Smooth muscle cell (in vitro differentiated cells): ENCODE data around the gene NPY2R. TPM values are rescaled to one million over a fixed set of nuclear protein-coding genes. Genes with fewer than 3 reads are reported as not detected.

Experiments used
- DNase-seq: peaks from one replicate; lab custom pipeline; 2025; ENCODE audit not compliant: unreplicated experiment; lab: John Stamatoyannopoulos, UW
- H2AFZ ChIP-seq: fragments of 200-600 bp; sonication (generic); 2 replicates; pipeline ENCODE4 v1.6.0; 2016; ENCODE audit warnings: antibody characterized with exemption, low read depth, mild to moderate bottlenecking
- H3F3A ChIP-seq: fragments of 200-600 bp; sonication (generic); 2 replicates; pipeline ENCODE4 v1.6.0; 2017; ENCODE audit warnings: antibody characterized with exemption, low read depth
- H3K27ac ChIP-seq: fragments of 200-600 bp; sonication (generic); 2 replicates; pipeline ENCODE4 v1.5.1; 2016; ENCODE audit warnings: low read depth, mild to moderate bottlenecking
- H3K27me3 ChIP-seq: fragments of 200-600 bp; sonication (generic); 2 replicates; pipeline ENCODE4 v1.6.1; 2016; ENCODE audit warnings: low read depth, mild to moderate bottlenecking
- H3K36me3 ChIP-seq: fragments of 200-600 bp; sonication (generic); 2 replicates; pipeline ENCODE4 v1.5.1; 2016; ENCODE audit warnings: low read depth
- H3K4me1 ChIP-seq: fragments of 200-600 bp; sonication (generic); 2 replicates; pipeline ENCODE4 v1.5.1; 2016; ENCODE audit warnings: low read depth
- H3K4me2 ChIP-seq: fragments of 200-600 bp; sonication (generic); 2 replicates; pipeline ENCODE4 v1.6.0; 2016; ENCODE audit warnings: mild to moderate bottlenecking
- H3K4me3 ChIP-seq: fragments of 200-600 bp; sonication (generic); 2 replicates; pipeline ENCODE4 v1.5.1; 2016; ENCODE audit warnings: mild to moderate bottlenecking
- H3K79me2 ChIP-seq: fragments of 200-600 bp; sonication (generic); 2 replicates; pipeline ENCODE4 v1.6.0; 2016; ENCODE audit warnings: low read depth, mild to moderate bottlenecking
- H3K9ac ChIP-seq: fragments of 200-600 bp; sonication (generic); 2 replicates; pipeline ENCODE4 v1.6.0; 2016; ENCODE audit warnings: low read depth
- H3K9me3 ChIP-seq: fragments of 200-600 bp; sonication (generic); replicated peaks from 2 replicates; pipeline ENCODE4 v1.5.1; 2016; ENCODE audit warnings: low read depth
- H4K20me1 ChIP-seq: fragments of 200-600 bp; sonication (generic); 2 replicates; pipeline ENCODE4 v1.6.0; 2016; ENCODE audit warnings: low read depth
- WGBS: methylation state at CpG from one replicate; pipeline ENCODE4 v1.1.7; 2016; ENCODE audit warnings: low lambda C conversion rate; 5-methylcytosine and 5-hydroxymethylcytosine counted together
- polyA plus RNA-seq: library from polyadenylated mRNA; unstranded; fragments of >200 nt; fragmentation: Nextera tagmentation; extraction: Ambion mirVana; gene quantifications from 2 replicates; pipeline ENCODE4 v1.2.1, GENCODE V29; 2016
- total RNA-seq: library from RNA; depleted of rRNA; stranded (reverse); fragments of >200 nt; gene quantifications from 2 replicates; pipeline ENCODE4 v1.2.3, GENCODE V29; 2014
- TF ChIP-seq, protein P1 (sequence below): fragments of 200-600 bp; sonication (generic); IDR thresholded peaks from 2 replicates; pipeline ENCODE4 v1.5.1; 2017; ENCODE audit warnings: borderline replicate concordance, mild to moderate bottlenecking, antibody characterized with exemption; ENCODE audit not compliant: insufficient read depth, poor library complexity, severe bottlenecking

NPY2R gene
- total and polyA plus RNA-seq, 2 experiments from 2014 or later = not detected

DNA sequence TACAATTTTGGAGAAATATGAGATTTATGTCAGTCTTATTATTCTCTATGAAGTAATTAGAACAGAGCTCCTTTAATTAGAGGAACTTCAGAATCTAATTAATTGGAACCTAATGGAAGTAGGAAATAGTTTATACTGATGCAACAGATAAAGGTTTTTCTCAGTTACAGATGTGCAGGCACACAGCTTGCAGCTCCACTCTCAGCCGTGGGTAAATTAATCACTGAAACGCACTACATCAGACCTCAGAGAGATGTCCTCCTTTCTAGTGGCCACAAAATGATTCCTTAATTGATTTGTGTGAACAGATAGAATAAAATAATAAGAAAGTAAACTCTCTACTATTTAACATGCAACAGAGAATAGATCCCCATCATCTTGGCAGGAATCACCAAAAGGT is 21.5 kb upstream of the NPY2R start:
- no peak for DNase-seq
- WGBS = 92% methylated on average over 2 of the region's 2 CpGs
- no peaks in the 10 kb centered on the region for H3K27me3 ChIP-seq
- no peak overlapping the region for H3K9ac ChIP-seq
- no peaks in the 10 kb centered on the region for H3K9me3 ChIP-seq
- TF ChIP-seq, protein P1, sequence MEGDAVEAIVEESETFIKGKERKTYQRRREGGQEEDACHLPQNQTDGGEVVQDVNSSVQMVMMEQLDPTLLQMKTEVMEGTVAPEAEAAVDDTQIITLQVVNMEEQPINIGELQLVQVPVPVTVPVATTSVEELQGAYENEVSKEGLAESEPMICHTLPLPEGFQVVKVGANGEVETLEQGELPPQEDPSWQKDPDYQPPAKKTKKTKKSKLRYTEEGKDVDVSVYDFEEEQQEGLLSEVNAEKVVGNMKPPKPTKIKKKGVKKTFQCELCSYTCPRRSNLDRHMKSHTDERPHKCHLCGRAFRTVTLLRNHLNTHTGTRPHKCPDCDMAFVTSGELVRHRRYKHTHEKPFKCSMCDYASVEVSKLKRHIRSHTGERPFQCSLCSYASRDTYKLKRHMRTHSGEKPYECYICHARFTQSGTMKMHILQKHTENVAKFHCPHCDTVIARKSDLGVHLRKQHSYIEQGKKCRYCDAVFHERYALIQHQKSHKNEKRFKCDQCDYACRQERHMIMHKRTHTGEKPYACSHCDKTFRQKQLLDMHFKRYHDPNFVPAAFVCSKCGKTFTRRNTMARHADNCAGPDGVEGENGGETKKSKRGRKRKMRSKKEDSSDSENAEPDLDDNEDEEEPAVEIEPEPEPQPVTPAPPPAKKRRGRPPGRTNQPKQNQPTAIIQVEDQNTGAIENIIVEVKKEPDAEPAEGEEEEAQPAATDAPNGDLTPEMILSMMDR = no peak
- no peak overlapping the region for H3K4me3 ChIP-seq
- H3K4me2 ChIP-seq = no peak overlapping the region
- H3K79me2 ChIP-seq = no peaks in the 10 kb centered on the region
- H3K27ac ChIP-seq = no peak overlapping the region
- no peak overlapping the region for H2AFZ ChIP-seq
- H3K4me1 ChIP-seq = no peaks in the 10 kb centered on the region
- H4K20me1 ChIP-seq = no peaks in the 10 kb centered on the region
- no peaks in the 10 kb centered on the region for H3F3A ChIP-seq
- no peaks in the 10 kb centered on the region for H3K36me3 ChIP-seq

DNA sequence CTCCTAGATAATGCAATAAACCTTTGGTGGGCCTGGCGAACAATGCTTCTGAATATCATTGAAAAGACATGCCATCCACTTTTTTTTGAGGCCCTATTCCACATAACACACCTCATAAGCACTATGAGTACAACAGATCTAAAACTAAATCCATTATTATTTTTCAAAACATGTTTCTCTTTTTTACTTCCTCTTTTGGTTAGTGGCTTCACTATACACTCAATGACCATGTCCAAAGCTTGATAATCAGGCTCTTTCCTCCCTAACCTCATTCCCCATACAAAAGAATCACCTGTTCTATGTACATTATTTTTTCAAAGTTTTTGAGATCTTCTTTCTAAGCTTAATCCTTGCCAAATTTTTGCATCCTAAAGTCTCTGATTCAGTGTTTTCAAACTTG is 20.4 kb upstream of the NPY2R start:
- Histone ChIP-seq H3K36me3 (no peaks in the 10 kb centered on the region), H3K4me2 (no peak overlapping the region), H2AFZ (no peak overlapping the region), H3K9me3 (no peaks in the 10 kb centered on the region), H3K27ac (no peak overlapping the region), H3K79me2 (no peaks in the 10 kb centered on the region), H3K4me1 (no peaks in the 10 kb centered on the region), H3K4me3 (no peak overlapping the region), H3K27me3 (no peaks in the 10 kb centered on the region), H4K20me1 (no peaks in the 10 kb centered on the region), H3K9ac (no peak overlapping the region), H3F3A (no peaks in the 10 kb centered on the region)
- TF ChIP-seq, protein P1 = no peak
- WGBS = 71% methylated on average over 1 of the region's 1 CpG
- no peak for DNase-seq

DNA sequence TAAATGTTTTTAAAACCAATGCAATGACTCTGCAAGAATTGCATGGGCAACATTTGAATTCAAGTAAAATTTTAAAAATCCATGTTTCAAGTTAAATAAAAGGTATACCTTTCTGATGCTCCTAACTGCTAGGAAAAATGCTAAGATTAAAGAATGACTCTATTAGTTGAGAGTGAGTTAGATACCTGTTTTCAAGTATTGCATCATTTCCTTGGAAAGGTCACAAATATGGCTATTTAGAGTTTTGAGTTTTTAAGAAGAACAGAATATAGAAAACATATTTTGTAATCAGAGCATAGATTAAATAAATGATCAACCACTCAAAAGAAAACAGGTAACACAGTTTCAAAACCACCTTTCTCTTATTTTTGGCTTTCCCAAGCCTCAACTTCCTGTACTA is 18.3 kb upstream of the NPY2R start:
- Histone ChIP-seq H3K79me2 (no peaks in the 10 kb centered on the region), H3K4me2 (no peak overlapping the region), H3K9me3 (no peaks in the 10 kb centered on the region), H4K20me1 (no peaks in the 10 kb centered on the region), H3F3A (no peaks in the 10 kb centered on the region), H3K4me3 (no peak overlapping the region), H3K27ac (no peak overlapping the region), H3K36me3 (no peaks in the 10 kb centered on the region), H3K4me1 (no peaks in the 10 kb centered on the region), H3K9ac (no peak overlapping the region), H3K27me3 (no peaks in the 10 kb centered on the region), H2AFZ (no peak overlapping the region)
- TF ChIP-seq, protein P1 = no peak
- DNase-seq = no peak

DNA sequence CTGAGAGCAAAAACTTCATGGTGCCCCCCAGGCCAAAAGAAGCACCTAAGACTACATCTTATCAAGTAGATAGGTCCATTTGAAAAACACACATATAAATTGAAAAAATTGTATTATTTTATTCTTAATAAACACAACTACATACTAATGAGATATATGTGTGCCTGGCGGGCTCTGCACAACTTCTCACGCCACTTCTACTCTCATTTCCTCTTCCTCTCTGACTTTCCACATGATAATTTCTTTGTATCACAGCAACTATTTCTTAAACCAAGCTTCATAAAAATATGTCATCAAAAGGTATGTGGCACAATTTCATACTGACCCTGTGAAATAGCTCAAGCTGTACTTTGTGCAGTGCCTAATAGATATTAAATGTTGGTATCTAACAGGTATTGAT is 10.7 kb upstream of the NPY2R start:
- Histone ChIP-seq H4K20me1 (no peaks in the 10 kb centered on the region), H3K27me3 (no peaks in the 10 kb centered on the region), H3K27ac (no peak overlapping the region), H3K9me3 (no peaks in the 10 kb centered on the region), H3K9ac (no peak overlapping the region), H3F3A (no peaks in the 10 kb centered on the region), H3K4me3 (no peak overlapping the region), H3K79me2 (no peaks in the 10 kb centered on the region), H3K36me3 (no peaks in the 10 kb centered on the region), H2AFZ (no peak overlapping the region), H3K4me1 (no peaks in the 10 kb centered on the region), H3K4me2 (no peak overlapping the region)
- no peak for DNase-seq
- WGBS = 96% methylated on average over 2 of the region's 2 CpGs
- TF ChIP-seq, protein P1 = no peak
